ENCODE measurements around the gene FBXO44. TPM values are rescaled to one million over a fixed set of nuclear protein-coding genes. Genes with fewer than 3 reads are reported as not detected.

FBXO44 gene
- total and polyA plus RNA-seq, 2 experiments from 2014 or later = 22.0 to 30.8 TPM

DNA sequence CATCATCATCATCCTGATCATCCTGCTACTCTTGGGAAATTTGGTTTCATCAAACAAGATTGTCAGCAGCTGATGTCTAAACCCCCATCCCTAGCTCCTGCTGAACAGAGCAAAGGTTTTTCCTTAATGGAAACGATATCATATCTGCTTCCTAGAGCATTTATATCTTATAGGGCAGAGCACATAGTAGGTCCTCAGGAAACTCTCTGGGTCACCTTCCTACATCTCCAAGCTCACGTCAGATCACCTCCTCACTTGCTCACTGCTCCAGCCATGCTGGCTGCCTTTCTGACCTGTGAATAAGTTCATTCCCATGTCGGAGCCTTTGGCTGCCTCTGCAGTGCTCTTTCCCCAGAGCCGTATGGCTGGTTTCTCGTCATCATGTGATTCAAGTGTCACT, 10.9 kb upstream of the FBXO44 start (continued):
- TF ChIP-seq JUNB (IDR thresholded peaks at IDR 0.05; ENCODE audit: unreplicated experiment) (no peak), STAT1 (IDR thresholded peaks at IDR 0.05; ENCODE audit: unreplicated experiment) (no peak)
- TF ChIP-seq, protein P1, sequence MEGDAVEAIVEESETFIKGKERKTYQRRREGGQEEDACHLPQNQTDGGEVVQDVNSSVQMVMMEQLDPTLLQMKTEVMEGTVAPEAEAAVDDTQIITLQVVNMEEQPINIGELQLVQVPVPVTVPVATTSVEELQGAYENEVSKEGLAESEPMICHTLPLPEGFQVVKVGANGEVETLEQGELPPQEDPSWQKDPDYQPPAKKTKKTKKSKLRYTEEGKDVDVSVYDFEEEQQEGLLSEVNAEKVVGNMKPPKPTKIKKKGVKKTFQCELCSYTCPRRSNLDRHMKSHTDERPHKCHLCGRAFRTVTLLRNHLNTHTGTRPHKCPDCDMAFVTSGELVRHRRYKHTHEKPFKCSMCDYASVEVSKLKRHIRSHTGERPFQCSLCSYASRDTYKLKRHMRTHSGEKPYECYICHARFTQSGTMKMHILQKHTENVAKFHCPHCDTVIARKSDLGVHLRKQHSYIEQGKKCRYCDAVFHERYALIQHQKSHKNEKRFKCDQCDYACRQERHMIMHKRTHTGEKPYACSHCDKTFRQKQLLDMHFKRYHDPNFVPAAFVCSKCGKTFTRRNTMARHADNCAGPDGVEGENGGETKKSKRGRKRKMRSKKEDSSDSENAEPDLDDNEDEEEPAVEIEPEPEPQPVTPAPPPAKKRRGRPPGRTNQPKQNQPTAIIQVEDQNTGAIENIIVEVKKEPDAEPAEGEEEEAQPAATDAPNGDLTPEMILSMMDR (conservative IDR thresholded peaks at IDR 0.05; ENCODE audit: low read depth in 2 of 2) = no peak

GRCh38 chr1:11645270-11645669, 9.4 kb upstream of the FBXO44 start:
- H3K27ac Mint-ChIP-seq = no peak overlapping the region
- no peak for DNase-seq (ENCODE audit: low spot score)
- TF ChIP-seq ZNF462 (CRISPR knock-in tag; IDR thresholded peaks at IDR 0.05) (no peak), JUNB (IDR thresholded peaks at IDR 0.05; ENCODE audit: unreplicated experiment) (no peak), STAT1 (IDR thresholded peaks at IDR 0.05; ENCODE audit: unreplicated experiment) (no peak), CREB1 (CRISPR knock-in tag; IDR thresholded peaks at IDR 0.05; ENCODE audit: low read depth) (no peak), ZNF331 (CRISPR knock-in tag; IDR thresholded peaks at IDR 0.05; ENCODE audit: low read depth) (no peak), NANOG (IDR thresholded peaks at IDR 0.05; ENCODE audit: borderline replicate concordance) (no peak), REST (IDR thresholded peaks at IDR 0.05; ENCODE audit: unreplicated experiment) (no peak), POLR2AphosphoS5 (IDR thresholded peaks at IDR 0.05; ENCODE audit: low read depth) (no peak), EZH2phosphoT487 (IDR thresholded peaks at IDR 0.05; ENCODE audit: unreplicated experiment) (no peak)
- TF ChIP-seq, protein P2, sequence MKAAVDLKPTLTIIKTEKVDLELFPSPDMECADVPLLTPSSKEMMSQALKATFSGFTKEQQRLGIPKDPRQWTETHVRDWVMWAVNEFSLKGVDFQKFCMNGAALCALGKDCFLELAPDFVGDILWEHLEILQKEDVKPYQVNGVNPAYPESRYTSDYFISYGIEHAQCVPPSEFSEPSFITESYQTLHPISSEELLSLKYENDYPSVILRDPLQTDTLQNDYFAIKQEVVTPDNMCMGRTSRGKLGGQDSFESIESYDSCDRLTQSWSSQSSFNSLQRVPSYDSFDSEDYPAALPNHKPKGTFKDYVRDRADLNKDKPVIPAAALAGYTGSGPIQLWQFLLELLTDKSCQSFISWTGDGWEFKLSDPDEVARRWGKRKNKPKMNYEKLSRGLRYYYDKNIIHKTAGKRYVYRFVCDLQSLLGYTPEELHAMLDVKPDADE (IDR thresholded peaks at IDR 0.05) = no peak

More at GRCh38 chr1:11645270-11645669, 9.4 kb upstream of the FBXO44 start:
- ATAC-seq = no peak
- Histone ChIP-seq H4K20me1 (replicated peaks; ENCODE audit: insufficient read depth) (peaks cover 4% of the 10 kb centered on the region; the same call in 1 of the 2 replicates), H2AFZ (no peak overlapping the region), H3F3A (replicated peaks; ENCODE audit: low read depth) (0 out of 2 replicates have a peak, but pooled peaks cover 4% of the 10 kb centered on the region), H3K4me1 (ENCODE audit: insufficient read depth) (0 out of 2 replicates have a peak, but pooled peaks cover 5% of the 10 kb centered on the region), H3K27ac (ENCODE audit: low read depth) (no peak overlapping the region), H3K27me3 (ENCODE audit: insufficient read depth) (no peaks in the 10 kb centered on the region), H3K36me3 (ENCODE audit: insufficient read depth) (no peaks in the 10 kb centered on the region), H3K4me2 (no peak overlapping the region), H3K9me2 (ENCODE audit: insufficient read depth) (no peaks in the 10 kb centered on the region), H3K4me3 (no peak overlapping the region), H3K79me2 (replicated peaks; ENCODE audit: insufficient read depth) (no peaks in the 10 kb centered on the region)
- no peak overlapping the region for H3K4me3 Mint-ChIP-seq
- H3K9me3 Mint-ChIP-seq = no peaks in the 10 kb centered on the region
- peaks cover 2% of the 10 kb centered on the region; the same call in 1 of the 3 replicates for H3K36me3 Mint-ChIP-seq (ENCODE audit: low read depth)
- H3K27me3 Mint-ChIP-seq (ENCODE audit: insufficient read depth, low read depth, poor library complexity) = peaks cover 4% of the 10 kb centered on the region
- H3K4me1 Mint-ChIP-seq = peaks cover 14% of the 10 kb centered on the region

Measured in GM23338 (cell line).